HFF-Myc (cell line): ENCODE data around the gene RHOH.

Experiments used
- DNase-seq: peaks from one replicate; pipeline ENCODE4 v3.0.0-alpha.2; 2011; ENCODE audit warnings: low read depth; ENCODE audit errors: extremely low read depth
- H3K4me3 ChIP-seq: replicated peaks from 2 replicates; pipeline ENCODE4 v1.5.1; 2011; ENCODE audit warnings: low read depth, mild to moderate bottlenecking, control low read depth, low read length
- CTCF ChIP-seq: IDR thresholded peaks from 2 replicates; pipeline ENCODE4 v1.5.1; 2012; ENCODE audit warnings: mild to moderate bottlenecking, low read depth, low read length, control low read depth; ENCODE audit errors: missing control alignments

The RHOH gene

DNA sequence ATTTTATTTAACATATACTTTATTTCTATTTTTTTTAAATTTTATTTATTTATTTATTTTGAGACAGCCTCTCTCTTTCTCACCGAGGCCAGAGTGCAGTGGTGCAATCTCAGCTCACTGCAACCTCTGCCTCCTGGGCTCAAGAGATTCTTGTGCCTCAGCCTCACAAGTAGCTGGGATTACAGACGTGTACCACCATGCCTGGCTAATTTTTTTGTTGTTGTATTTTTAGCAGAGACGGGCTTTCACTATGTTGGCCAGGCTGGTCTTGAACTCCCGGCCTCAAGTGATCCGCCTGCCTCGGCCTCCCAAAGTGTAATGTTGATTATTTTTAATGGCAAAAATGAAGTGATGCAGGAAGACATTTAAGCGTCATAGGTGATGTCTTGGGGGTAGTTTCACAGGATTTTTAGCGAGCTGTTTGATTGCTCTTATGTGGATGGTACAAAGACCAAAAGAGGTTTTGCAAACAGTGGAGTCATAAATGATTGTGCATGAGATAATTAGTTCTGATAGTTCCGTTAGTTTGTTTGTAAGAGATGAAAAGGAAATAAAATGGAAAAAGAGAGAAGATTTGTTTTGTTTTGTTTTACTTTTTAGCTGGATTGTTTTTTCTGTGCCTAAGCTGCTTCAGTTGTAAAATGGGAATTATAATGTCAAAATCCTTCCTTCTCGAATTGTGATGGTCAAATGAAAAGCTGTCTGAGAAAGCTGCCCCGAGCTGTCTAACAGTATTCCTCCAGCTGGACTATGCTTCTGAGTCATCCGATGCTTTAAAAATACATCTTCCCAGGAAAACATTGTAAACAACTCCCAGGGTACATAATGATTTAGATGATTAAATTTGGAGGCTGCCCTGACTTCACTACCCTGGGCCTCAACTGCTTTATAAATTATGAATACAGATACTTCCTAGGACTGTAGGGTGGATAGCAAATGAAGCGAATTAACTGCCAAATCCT, 14.7 kb downstream of the RHOH start:
- H3K4me3 ChIP-seq: no peak overlapping the region
- DNase-seq: no peak
- no peak for TF ChIP-seq CTCF

- no peak for DNase-seq
- TF ChIP-seq CTCF: no peak
- H3K4me3 ChIP-seq: no peak overlapping the region
These were observed 16.1 kb downstream of the RHOH start for GRCh38 chr4:40212674-40213527.

- TF ChIP-seq CTCF: no peak
- H3K4me3 ChIP-seq: no peak overlapping the region
- no peak for DNase-seq
These were observed 17.2 kb downstream of the RHOH start for GRCh38 chr4:40214038-40214437.

GRCh38 chr4:40214661-40215418, 18.0 kb downstream of the RHOH start:
- no peak overlapping the region for H3K4me3 ChIP-seq
- no peak for DNase-seq
- TF ChIP-seq CTCF: no peak

DNA sequence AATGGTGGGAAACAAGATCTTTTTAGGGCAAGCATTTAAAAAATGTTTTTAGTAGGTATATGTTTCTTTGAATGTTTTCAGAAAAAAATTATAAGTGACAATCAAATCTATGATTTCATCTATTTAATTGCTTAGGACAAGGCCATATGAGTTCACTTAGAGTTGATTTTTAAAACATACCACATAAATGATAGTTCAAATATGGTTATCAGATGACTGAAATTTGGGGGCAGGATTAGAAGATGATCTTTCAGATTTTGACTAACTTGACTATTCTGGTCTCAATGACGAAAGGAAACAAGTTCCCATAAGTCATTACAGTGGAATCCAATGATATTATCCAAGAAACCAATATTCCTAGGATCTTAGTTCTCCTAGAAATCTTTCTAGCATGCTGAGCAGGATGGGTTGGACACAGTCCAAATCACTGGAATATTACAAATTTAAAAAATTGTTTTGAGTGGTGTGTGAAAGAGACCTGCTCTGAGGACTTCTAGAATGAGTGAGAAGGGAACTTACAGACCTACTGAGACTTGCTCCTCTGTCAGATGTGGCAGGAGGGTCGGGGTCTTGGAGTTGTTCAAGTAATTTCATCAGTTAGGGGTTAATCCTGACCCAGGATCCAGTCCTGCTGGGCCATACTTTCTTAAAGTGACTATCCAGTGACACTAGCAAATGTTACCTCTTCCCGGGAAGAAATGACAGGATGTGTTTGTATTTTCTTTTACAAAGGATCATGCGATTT, 20.0 kb downstream of the RHOH start:
- no peak for DNase-seq
- no peak overlapping the region for H3K4me3 ChIP-seq
- no peak for TF ChIP-seq CTCF

- TF ChIP-seq CTCF: no peak
- DNase-seq: no peak
- H3K4me3 ChIP-seq: no peak overlapping the region
These were observed 24.9 kb downstream of the RHOH start for GRCh38 chr4:40221744-40222143.
